K562 (cell line): ENCODE results near the gene CHST14. TPM values are rescaled to one million over a fixed set of nuclear protein-coding genes. Genes with fewer than 3 reads are reported as not detected.

Source experiments
- AFF4 ChIP-seq: sonication (generic); formaldehyde crosslinking; IDR thresholded peaks from 2 replicates; pipeline ENCODE4 v1.8.0; 2023; ENCODE audit warnings: mild to moderate bottlenecking, missing genetic modification reagents
- BMI1 ChIP-seq: fragments of 150-350 bp; IDR thresholded peaks from 2 replicates; pipeline ENCODE4 v1.6.1; 2014; ENCODE audit warnings: low read length
- HMGN3 ChIP-seq: IDR thresholded peaks from 2 replicates; pipeline ENCODE4 v1.6.1; 2011; ENCODE audit warnings: borderline replicate concordance, low read depth, mild to moderate bottlenecking, mixed read lengths, low read length; ENCODE audit not compliant: insufficient read length; ENCODE audit errors: extremely low read depth
- PHF8 ChIP-seq: fragments of 200-600 bp; sonication (generic); IDR thresholded peaks from 2 replicates; pipeline ENCODE4 v1.6.1; 2012; ENCODE audit warnings: mixed run types, mild to moderate bottlenecking, inconsistent platforms, low read length, moderate library complexity, borderline replicate concordance
- SIN3A ChIP-seq, 2 experiments: fragments of 150-350 bp in 1 of 2; IDR thresholded peaks; 2 replicates each; pipeline ENCODE4 v1.6.1; 2011 to 2016; ENCODE audit warnings: borderline replicate concordance in 2 of 2, low read depth in 2 of 2, low read length in 2 of 2, mild to moderate bottlenecking in 2 of 2, moderate library complexity in 2 of 2; ENCODE audit not compliant: control insufficient read depth in 1 of 2
- SMARCE1 ChIP-seq: fragments of 450-650 bp; IDR thresholded peaks from 2 replicates; pipeline ENCODE4 v1.7.1; 2016; ENCODE audit warnings: mild to moderate bottlenecking
- SRSF7 ChIP-seq: fragments of 200-400 bp; formaldehyde crosslinking; optimal IDR thresholded peaks from 2 replicates; pipeline ENCODE3; 2017; ENCODE audit warnings: mild to moderate bottlenecking, low read depth, low read length
- STAG1 ChIP-seq: sonication (generic); formaldehyde crosslinking; IDR thresholded peaks from 2 replicates; pipeline ENCODE4 v1.5.0; 2020; ENCODE audit warnings: missing genetic modification reagents, borderline replicate concordance
- ZFP30 ChIP-seq: fragments of 250-450 bp; sonication (Bioruptor Pico); IDR thresholded peaks from 2 replicates; pipeline ENCODE4 v1.8.0; 2022; ENCODE audit warnings: moderate library complexity, mild to moderate bottlenecking, inconsistent platforms, borderline replicate concordance
- ZNF134 ChIP-seq: fragments of 250-450 bp; sonication (Bioruptor Pico); conservative IDR thresholded peaks from 2 replicates; pipeline ENCODE4 v1.4.0; 2020
- ZNF274 ChIP-seq: IDR thresholded peaks from 2 replicates; pipeline ENCODE4 v1.6.1; 2011; ENCODE audit warnings: low read depth, mild to moderate bottlenecking, low read length, moderate library complexity, borderline replicate concordance
- ZNF444 ChIP-seq: fragments of 250-450 bp; sonication (Bioruptor Pico); IDR thresholded peaks from 2 replicates; pipeline ENCODE4 v1.4.0; 2020; ENCODE audit warnings: mild to moderate bottlenecking, moderate library complexity
- ZNF75A ChIP-seq: fragments of 450-650 bp; formaldehyde crosslinking; IDR thresholded peaks from 2 replicates; pipeline ENCODE4 v1.4.0; 2020; ENCODE audit warnings: mild to moderate bottlenecking
- ZNF77 ChIP-seq: fragments of 250-450 bp; sonication (Bioruptor Pico); IDR thresholded peaks from 2 replicates; pipeline ENCODE4 v1.5.0; 2020
- ZSCAN32 ChIP-seq: fragments of 450-650 bp; formaldehyde crosslinking; IDR thresholded peaks from 2 replicates; pipeline ENCODE4 v1.4.0; 2020; ENCODE audit warnings: mild to moderate bottlenecking, moderate library complexity
- polyA plus RNA-seq, 8 experiments: library from polyadenylated mRNA; depleted of rRNA in 4 of 8; stranded (reverse) in 5 of 8; unstranded in 3 of 8; fragments of >200 nt; fragmentation: Nextera tagmentation in 2 of 8; fragmentation: Illumina TruSeq in 1 of 8; extraction: Ambion mirVana in 2 of 8; extraction: Trizol in 1 of 8; gene quantifications; 2 replicates each; pipeline versions ENCODE4 v1.2.1 to v1.2.3, GENCODE V29; 2011 to 2014; ENCODE audit warnings: inconsistent platforms in 1 of 8, missing spikeins in 1 of 8
- total RNA-seq, 7 experiments: library from RNA; depleted of rRNA in 6 of 7; stranded (reverse); fragments of >200 nt in 6 of 7; fragmentation: Illumina TruSeq in 2 of 7; extraction: Trizol in 2 of 7; gene quantifications; 2 replicates each; pipeline versions ENCODE4 v1.2.1 to v1.2.3, GENCODE V29; 2011 to 2021; ENCODE audit warnings: low replicate concordance in 1 of 7
- TF ChIP-seq, protein P1 (sequence below), 2 experiments: fragments of 450-650 bp; formaldehyde crosslinking in 1 of 2; IDR thresholded peaks; 2 replicates each; pipeline versions ENCODE4 v1.4.0 to v1.6.1; 2014 to 2020; ENCODE audit warnings: mild to moderate bottlenecking in 2 of 2, borderline replicate concordance in 1 of 2, low read depth in 1 of 2

CHST14 gene
- total and polyA plus RNA-seq, 9 of the 15 experiments (the other 6 are each of a cell fraction or from before 2014, with no cell fraction given), result 1.6 to 12.1 (median 4.5) TPM

DNA sequence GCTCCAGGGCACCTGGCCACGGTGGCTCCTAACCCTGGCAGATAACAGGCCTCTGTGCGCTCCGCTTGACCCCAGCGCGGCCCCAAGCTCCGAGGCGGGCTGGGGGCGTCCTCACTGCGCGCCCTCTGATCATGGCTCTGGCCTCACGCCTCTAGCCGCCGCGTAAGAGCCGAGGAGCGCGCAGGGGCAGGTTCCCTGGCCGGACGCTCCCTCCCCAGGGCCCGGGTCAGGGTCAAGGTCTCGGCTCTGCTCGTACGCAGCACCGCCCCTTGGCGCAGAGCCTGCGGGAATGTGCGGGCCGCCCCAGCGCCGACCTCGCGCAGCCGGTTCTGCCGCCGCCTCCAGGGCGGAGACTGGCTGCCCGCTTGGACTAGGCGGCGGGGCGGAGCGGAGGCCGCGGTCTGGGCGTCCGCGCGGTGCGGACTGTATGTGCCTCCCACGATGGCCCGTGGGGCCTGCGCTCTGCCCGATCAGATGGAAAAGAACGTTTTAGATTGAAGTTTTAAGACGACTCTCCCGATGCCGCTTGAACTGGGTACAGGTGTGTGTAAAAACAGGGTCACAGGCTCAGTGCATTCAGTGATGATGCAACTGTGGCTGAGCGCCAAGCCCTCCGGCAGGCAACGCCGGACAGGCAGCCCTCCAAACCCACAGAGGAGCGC lies 40.8 kb downstream of the CHST14 start (continued):
- no peak for TF ChIP-seq SMARCE1
- TF ChIP-seq, protein P1, sequence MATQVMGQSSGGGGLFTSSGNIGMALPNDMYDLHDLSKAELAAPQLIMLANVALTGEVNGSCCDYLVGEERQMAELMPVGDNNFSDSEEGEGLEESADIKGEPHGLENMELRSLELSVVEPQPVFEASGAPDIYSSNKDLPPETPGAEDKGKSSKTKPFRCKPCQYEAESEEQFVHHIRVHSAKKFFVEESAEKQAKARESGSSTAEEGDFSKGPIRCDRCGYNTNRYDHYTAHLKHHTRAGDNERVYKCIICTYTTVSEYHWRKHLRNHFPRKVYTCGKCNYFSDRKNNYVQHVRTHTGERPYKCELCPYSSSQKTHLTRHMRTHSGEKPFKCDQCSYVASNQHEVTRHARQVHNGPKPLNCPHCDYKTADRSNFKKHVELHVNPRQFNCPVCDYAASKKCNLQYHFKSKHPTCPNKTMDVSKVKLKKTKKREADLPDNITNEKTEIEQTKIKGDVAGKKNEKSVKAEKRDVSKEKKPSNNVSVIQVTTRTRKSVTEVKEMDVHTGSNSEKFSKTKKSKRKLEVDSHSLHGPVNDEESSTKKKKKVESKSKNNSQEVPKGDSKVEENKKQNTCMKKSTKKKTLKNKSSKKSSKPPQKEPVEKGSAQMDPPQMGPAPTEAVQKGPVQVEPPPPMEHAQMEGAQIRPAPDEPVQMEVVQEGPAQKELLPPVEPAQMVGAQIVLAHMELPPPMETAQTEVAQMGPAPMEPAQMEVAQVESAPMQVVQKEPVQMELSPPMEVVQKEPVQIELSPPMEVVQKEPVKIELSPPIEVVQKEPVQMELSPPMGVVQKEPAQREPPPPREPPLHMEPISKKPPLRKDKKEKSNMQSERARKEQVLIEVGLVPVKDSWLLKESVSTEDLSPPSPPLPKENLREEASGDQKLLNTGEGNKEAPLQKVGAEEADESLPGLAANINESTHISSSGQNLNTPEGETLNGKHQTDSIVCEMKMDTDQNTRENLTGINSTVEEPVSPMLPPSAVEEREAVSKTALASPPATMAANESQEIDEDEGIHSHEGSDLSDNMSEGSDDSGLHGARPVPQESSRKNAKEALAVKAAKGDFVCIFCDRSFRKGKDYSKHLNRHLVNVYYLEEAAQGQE (IDR thresholded peaks at IDR 0.05; ENCODE audit: borderline replicate concordance), result peak; percentile 28; the same call in 1 of the 2 replicates
- TF ChIP-seq, protein P1 (CRISPR knock-in tag; IDR thresholded peaks at IDR 0.05; ENCODE audit: low read depth), result no peak
- no peak for TF ChIP-seq ZNF444 (CRISPR knock-in tag)
- TF ChIP-seq SRSF7, result no peak
- no peak for TF ChIP-seq ZNF77 (CRISPR knock-in tag)
- TF ChIP-seq ZNF75A (CRISPR knock-in tag), result no peak
- peak; percentile 89 for TF ChIP-seq HMGN3
- no peak for TF ChIP-seq ZNF274
- TF ChIP-seq ZFP30 (CRISPR knock-in tag), result no peak
- TF ChIP-seq SIN3A (IDR thresholded peaks at IDR 0.05; ENCODE audit: borderline replicate concordance in 2 of 2, control insufficient read depth in 1 of 2, low read depth in 2 of 2, low read length in 2 of 2), result 0 out of 4 replicates have a peak, but pooled peaks of 1 of the 2 experiments have one; percentile 3
- TF ChIP-seq AFF4 (CRISPR knock-in tag), result no peak; the same call in 1 of the 2 replicates
- TF ChIP-seq ZNF134 (CRISPR knock-in tag), result no peak
- no peak for TF ChIP-seq BMI1
- peak; percentile 68; the same call in 1 of the 2 replicates for TF ChIP-seq PHF8
- TF ChIP-seq STAG1 (CRISPR knock-in tag), result no peak
- TF ChIP-seq ZSCAN32 (CRISPR knock-in tag), result no peak
